ENCODE results near the gene NELFE. TPM values are rescaled to one million over a fixed set of nuclear protein-coding genes. Genes with fewer than 3 reads are reported as not detected.
"Not testable (repeated sequence)": the region's sequence is repeated elsewhere in the genome, so short reads cannot be mapped to it uniquely, and the experiment has no call there.

The NELFE gene
- total RNA-seq, 1 experiment from 2014 or later = 116 TPM

DNA sequence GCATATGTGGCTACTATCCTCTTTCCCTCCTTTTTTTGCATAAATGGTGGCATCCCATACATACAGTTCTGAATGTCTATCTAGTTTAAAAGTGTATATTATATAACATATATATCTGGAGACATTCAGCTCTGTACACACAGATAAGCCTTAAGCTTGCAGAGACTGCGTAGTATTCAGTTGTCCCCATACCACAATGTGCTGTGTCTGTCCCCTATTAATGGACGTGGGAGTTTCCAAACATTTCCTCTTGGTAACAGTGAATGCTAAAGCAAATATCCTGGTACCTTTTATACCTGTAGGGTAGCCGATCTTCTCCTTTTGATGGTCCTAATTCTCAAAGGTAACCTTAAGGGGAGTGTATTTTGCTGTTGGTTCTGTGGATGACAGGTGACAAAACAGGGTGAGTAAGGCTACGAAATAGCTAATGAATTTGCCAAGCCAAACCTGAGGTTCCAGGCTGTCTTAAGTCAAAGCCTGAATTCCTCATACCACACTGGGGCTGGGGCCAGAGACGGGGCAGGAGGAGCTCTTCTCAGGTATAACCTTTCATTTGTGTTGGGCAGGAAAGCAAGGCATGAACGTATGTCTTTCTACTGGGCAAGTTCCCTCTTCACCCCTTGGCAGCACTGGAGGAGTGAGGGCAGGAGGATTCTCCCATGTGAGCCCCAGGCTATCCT is 39.0 kb downstream of the NELFE start:
- no peak for DNase-seq (ENCODE audit: low read depth)

DNA sequence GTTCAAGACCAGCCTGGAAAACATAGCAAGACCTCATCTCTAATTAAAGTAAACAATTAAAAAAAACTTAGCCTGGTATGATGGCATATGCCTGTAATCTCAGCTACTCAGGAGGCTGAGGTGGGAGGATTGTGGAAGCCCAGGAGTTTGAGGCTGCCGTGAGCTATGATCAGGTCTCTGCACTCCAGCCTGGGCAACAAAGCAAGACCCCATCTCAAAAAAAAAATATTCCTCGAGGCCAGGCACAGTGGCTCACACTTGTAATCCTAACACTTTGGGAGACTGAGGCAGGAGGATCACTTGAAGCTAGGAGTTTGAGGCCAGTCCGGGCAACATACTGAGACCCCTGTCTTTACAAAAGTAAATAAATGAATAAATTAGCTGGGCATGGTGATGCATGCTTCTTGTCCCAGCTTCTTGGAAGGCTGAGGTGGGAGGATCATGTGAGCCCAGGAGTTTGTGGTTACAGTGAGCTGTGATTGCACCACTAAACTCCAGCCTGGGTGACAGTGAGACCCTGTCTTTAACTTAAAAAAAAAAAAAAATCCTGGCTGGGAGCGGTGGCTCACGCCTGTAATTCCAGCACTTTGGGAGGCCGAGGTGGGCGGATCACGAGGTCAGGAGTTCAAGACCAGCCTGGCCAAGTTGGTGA is 40.6 kb downstream of the NELFE start:
- peak; percentile 31 for DNase-seq (ENCODE audit: low read depth)

DNA sequence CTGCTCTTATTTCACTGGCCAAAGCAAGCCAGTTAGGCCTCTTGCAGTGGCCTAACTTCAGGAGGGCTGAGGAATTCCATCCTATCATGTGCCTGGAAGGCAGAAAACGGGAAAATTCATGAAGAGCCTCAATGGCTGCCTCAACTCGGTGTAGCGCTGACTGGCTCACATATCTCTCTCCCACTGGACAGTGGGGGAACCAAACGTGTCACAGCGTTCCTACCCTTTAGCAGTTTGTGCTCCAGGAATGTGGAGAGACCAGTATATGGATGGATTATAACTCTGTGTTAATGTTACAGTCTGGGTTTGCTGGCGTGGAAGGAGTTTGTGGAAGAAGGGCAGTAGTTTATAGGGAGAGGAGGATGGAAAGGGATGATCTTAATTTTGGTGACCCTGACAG is 43.0 kb downstream of the NELFE start:
- DNase-seq (ENCODE audit: low read depth) = no peak

DNA sequence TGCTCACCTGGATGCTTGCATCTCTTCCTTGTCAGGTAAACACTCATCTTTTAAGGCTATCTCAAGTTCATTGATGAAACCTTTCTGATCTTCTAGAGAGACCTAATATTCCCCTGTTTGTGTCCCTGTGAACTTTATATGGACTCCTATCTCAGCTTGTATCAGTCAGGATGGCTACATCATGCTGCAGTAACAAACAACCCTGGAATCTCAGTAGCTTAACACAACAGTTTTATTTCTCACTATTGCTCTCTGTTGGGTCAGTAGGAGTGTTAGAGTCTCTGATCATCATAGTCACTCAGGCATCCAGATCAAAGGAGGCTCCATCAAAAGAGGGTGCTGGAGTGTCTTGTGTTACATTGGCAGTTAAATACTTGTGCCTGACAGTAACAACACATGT is 43.4 kb downstream of the NELFE start:
- DNase-seq (ENCODE audit: low read depth) = no peak

DNA sequence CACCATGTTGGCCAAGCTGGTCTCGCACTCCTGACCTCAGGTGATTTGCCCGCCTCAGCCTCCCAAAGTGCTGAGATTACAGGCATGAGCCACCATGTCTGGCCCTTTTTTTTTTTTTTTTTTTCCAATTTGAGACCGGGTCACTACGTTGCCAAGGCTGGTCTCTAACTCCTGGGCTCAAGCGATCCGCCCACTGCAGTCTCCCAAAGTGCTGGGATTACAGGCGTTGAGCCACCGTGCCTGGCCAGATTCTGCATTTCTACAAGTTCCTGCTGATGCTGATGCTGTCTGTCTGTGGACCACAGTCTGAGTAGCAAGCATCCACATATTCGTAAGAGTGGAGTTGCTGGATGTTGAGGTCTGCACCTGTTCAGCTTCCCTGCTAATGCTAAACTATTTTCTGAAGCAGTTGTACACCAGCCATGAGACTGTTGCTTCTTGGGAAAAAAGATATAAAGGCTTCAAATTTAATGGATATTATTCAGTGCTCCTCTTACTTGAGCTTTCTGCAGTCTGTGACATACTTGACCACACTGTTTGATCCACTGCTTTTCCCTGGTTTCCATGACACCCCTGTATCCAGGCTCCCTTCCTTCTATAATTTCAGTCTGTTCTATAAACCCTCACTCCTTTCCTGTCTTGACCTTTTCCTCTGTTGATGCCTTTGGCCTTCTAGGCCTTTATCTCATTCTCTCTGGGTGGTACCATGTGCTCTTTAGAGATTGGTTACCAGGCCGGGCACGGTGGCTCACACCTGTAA is 46.8 kb downstream of the NELFE start:
- DNase-seq (ENCODE audit: low read depth) = no peak

DNA sequence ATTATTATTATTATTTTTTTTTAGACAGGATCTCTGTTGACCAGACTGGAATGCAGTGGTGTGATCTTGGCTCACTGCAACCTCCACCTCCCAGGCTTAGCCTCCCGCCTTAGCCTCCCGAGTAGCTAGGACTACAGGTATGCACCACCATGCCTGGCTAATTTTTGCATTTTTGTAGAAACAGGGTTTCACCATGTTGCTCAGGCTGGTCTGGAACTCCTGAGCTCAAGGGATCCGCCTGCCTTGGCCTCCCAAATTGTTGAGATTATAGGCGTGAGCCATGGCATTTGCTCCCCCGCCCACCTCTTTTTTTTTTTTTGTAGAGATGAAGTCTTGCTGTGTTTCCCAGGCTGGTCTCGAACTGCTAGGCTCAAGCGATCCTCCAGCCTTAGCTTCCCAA is 49.5 kb downstream of the NELFE start:
- not testable (repeated sequence) for DNase-seq (ENCODE audit: low read depth)

DNA sequence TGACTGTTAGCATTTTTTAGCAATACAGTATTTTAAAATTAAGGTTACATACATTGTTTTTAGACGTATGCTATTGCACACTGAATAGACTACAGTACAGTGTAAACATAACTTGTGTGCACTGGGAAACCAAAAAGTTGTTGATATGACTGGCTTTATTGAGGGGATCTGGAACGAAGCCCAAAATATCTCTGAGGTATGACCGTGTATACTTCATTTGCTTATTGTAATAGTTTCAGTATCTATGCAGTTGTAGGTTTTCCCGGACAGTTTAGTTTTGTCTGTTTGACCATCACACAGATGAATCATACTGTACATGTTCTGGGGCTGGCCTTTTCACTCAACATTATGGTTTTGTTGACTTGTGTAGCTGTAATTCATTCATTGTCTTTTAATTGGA is 50.0 kb downstream of the NELFE start:
- peak; percentile 41 for DNase-seq (ENCODE audit: low read depth)

DNA sequence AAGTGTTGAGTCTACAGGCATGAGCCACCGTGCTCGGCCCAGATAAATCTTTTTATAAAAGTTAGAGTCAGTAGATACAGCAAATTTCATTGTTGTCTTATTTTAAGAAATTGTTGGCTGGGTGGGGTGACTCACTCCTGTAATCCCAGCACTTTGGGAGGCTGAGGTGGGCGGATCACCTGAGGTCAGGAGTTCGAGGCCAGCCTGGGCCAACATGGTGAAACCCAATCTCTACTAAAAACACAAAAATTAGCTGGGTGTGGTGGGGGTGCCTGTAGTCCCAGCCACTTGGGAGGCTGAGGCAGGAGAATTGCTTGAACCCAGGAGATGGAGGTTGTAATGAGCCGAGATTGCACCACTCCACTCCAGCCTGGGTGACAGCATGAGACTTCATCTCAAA is 50.5 kb downstream of the NELFE start:
- DNase-seq (ENCODE audit: low read depth) = not testable (repeated sequence)

DNA sequence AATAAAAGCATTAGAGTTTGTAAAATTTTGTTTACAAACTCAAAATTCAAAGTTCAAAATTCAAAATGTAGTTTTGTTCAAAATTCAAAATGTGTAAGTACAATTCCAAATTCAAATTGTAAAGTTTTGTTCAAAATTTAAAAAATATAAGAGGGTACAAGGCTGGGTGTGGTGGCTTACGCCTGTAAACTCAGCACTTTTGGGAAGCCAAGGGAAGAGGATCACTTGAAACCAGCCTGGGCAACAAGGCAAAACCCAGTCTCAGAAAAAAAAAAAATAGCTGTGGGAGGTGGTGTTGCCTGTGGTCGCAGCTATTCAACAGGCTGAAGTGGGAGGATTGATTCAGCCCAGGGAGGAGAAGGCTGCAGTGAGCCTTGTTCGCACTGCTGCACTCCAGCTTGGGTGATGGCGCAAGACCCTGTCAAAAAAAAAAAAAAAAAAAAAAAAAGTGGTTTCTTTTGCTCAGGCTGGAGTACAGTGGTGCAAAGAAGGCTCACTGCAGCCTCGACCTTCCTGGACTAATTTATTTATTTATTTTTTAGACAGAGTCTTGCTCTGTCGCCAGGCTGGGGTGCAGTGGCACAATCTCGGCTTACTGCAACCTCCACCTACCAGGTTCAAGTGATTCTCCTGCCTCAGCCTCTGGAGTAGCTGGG is 51.5 kb downstream of the NELFE start:
- peak; percentile 84 for DNase-seq (ENCODE audit: low read depth)

DNA sequence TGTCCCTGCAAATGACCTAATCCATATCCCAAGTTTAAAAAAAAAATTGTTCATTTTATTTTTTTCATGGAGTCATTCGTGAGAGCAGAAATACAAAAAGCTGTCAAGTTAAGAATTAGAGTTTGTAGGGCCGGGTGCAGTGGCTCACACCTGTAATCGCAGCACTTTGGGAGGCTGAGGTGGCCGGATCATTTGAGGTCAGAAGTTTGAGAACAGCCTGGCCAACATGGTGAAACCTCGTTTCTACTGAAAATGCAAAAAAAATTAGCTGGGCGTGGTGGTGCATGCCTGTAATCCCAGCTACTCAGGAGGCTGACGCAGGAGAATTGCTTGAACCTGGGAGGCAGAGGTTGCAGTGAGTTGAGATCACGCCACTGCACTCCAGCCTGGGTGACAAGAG is 52.0 kb downstream of the NELFE start:
- not testable (repeated sequence) for DNase-seq (ENCODE audit: low read depth)

DNA sequence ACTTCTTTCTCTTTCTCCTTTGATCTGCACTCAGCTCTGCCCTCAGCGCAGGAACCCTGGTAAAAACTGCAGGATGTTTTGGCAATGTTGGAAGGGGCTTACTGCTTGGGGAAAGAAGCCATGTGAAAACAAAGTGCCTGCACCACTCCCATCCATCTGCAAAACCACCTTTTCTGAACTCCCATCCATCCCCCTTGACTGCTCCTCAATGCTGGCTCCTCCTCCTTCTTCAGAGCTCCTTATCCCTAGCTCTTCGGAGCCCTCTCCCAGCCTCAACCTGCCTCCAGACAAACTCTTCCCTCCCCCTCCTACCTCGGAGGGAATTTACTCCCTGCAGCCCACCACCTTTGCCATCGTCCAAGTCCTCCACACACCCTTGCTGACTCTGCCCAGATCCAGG is 52.6 kb downstream of the NELFE start:
- DNase-seq (ENCODE audit: low read depth) = no peak

DNA sequence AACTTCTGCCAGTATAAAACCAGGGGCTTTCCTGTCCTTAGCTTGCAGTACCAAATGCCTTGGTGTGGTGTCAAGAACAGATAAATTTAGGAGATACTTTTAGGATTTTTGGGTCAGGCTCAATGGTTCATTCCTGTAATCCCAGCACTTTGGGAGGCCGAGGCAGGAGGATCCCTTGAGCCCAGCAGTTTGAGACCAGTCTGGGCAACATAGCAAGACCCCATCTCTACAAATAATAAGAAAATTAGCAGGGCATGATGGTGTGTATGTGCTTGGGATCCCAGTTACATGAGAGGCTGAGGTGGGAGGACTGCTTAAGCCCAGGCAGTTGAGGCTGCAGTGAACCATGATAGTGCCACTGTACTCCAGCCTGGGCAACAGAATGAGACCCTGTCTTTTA is 53.7 kb downstream of the NELFE start:
- DNase-seq (ENCODE audit: low read depth) = no peak

DNA sequence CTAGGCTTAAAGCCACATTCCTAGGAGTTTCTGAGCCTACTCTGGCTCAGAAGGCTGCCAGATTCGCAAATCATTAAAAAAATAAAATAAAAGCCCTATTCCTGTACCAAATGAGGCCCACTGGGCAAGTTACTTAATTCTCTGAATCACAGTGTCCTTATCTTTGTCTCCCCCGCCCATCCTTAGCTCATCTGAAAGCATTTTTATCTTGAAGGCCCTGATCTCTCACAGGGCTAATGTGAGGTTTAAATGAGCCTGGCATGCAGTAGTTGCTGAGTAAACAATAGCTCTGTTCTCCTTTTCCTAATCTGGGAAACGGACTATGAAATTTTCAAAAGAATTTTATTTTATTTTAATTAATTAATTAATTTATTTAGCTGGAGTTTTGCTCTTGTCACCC is 54.8 kb downstream of the NELFE start:
- no peak for DNase-seq (ENCODE audit: low read depth)

Small RNAs within 50 kb of the gene (small RNA-seq; reads per million reads assigned to genes)
- not detected for gene AL645922.1

Other genes with a start within 250 kb of the NELFE start
- gene LY6G6D, start 243.6 kb downstream of the NELFE start, total RNA-seq (2014; rRNA removed; shearing (Covaris generic)) = not detected in 2 replicates
- gene LY6G6C, start 237.2 kb downstream of the NELFE start, total RNA-seq (2014; rRNA removed; shearing (Covaris generic)) = not detected in 2 replicates
- not detected in 2 replicates for gene MPIG6B, start 235.6 kb downstream of the NELFE start, total RNA-seq (2014; rRNA removed; shearing (Covaris generic))
- gene DDAH2, start 229.7 kb downstream of the NELFE start, total RNA-seq (2014; rRNA removed; shearing (Covaris generic)) = 36.0 and 36.2 TPM in 2 replicates
- gene CLIC1, start 222.4 kb downstream of the NELFE start, total RNA-seq (2014; rRNA removed; shearing (Covaris generic)) = 1,383 and 1,400 TPM in 2 replicates
- 9.5 and 10.2 TPM in 2 replicates for gene MSH5, start 219.0 kb downstream of the NELFE start, total RNA-seq (2014; rRNA removed; shearing (Covaris generic))
- 0.64 and 3.5 TPM in 2 replicates for gene SAPCD1, start 196.3 kb downstream of the NELFE start, total RNA-seq (2014; rRNA removed; shearing (Covaris generic))
- 0.77 and 0.79 TPM in 2 replicates for gene VWA7, start 181.6 kb downstream of the NELFE start, total RNA-seq (2014; rRNA removed; shearing (Covaris generic))
- 63.0 and 76.4 TPM in 2 replicates for gene VARS1, start 163.2 kb downstream of the NELFE start, total RNA-seq (2014; rRNA removed; shearing (Covaris generic))
- gene LSM2, start 152.0 kb downstream of the NELFE start, total RNA-seq (2014; rRNA removed; shearing (Covaris generic)) = 104 and 115 TPM in 2 replicates
- 0.73 and 1.3 TPM in 2 replicates for gene HSPA1L, start 143.7 kb downstream of the NELFE start, total RNA-seq (2014; rRNA removed; shearing (Covaris generic))
- 99.6 and 108 TPM in 2 replicates for gene HSPA1A, start 143.4 kb downstream of the NELFE start, total RNA-seq (2014; rRNA removed; shearing (Covaris generic))
- 134 and 135 TPM in 2 replicates for gene HSPA1B, start 131.2 kb downstream of the NELFE start, total RNA-seq (2014; rRNA removed; shearing (Covaris generic))
- gene NEU1, start 96.2 kb downstream of the NELFE start, total RNA-seq (2014; rRNA removed; shearing (Covaris generic)) = 46.3 and 49.5 TPM in 2 replicates
- gene SLC44A4, start 80.0 kb downstream of the NELFE start, total RNA-seq (2014; rRNA removed; shearing (Covaris generic)) = 0.45 TPM in 1 of 2 replicates, not detected in the other
- gene EHMT2, start 61.3 kb downstream of the NELFE start, total RNA-seq (2014; rRNA removed; shearing (Covaris generic)) = 56.7 and 57.5 TPM in 2 replicates
- 10.8 and 15.1 TPM in 2 replicates for gene ZBTB12, start 56.9 kb downstream of the NELFE start, total RNA-seq (2014; rRNA removed; shearing (Covaris generic))
- 0.13 TPM in 1 of 2 replicates, not detected in the other for gene C2, start 31.3 kb downstream of the NELFE start, total RNA-seq (2014; rRNA removed; shearing (Covaris generic))
- not detected in 2 replicates for gene CFB, start 12.9 kb downstream of the NELFE start, total RNA-seq (2014; rRNA removed; shearing (Covaris generic))
- 31.4 and 39.0 TPM in 2 replicates for gene SKIC2, start 204 bp upstream of the NELFE start, total RNA-seq (2014; rRNA removed; shearing (Covaris generic))
- 25.4 and 30.1 TPM in 2 replicates for gene DXO, start 13.2 kb upstream of the NELFE start, total RNA-seq (2014; rRNA removed; shearing (Covaris generic))
- 0.40 TPM in 1 of 2 replicates, not detected in the other for gene C4A, start 23.1 kb upstream of the NELFE start, total RNA-seq (2014; rRNA removed; shearing (Covaris generic))
- 0.27 and 1.2 TPM in 2 replicates for gene C4B, start 55.8 kb upstream of the NELFE start, total RNA-seq (2014; rRNA removed; shearing (Covaris generic))
- gene CYP21A2, start 79.4 kb upstream of the NELFE start, total RNA-seq (2014; rRNA removed; shearing (Covaris generic)) = not detected in 2 replicates
- gene TNXB, start 150.4 kb upstream of the NELFE start, total RNA-seq (2014; rRNA removed; shearing (Covaris generic)) = 0.10 and 0.37 TPM in 2 replicates
- gene ATF6B, start 169.3 kb upstream of the NELFE start, total RNA-seq (2014; rRNA removed; shearing (Covaris generic)) = 19.5 and 22.6 TPM in 2 replicates
- 10.4 and 10.5 TPM in 2 replicates for gene FKBPL, start 171.3 kb upstream of the NELFE start, total RNA-seq (2014; rRNA removed; shearing (Covaris generic))
- 0.37 TPM in 1 of 2 replicates, not detected in the other for gene PRRT1, start 193.0 kb upstream of the NELFE start, total RNA-seq (2014; rRNA removed; shearing (Covaris generic))
- 20.4 and 90.2 TPM in 2 replicates for gene PPT2, start 195.2 kb upstream of the NELFE start, total RNA-seq (2014; rRNA removed; shearing (Covaris generic))
- gene EGFL8, start 205.6 kb upstream of the NELFE start, total RNA-seq (2014; rRNA removed; shearing (Covaris generic)) = 1.4 and 2.2 TPM in 2 replicates
- 55.3 and 89.2 TPM in 2 replicates for gene AGPAT1, start 217.1 kb upstream of the NELFE start, total RNA-seq (2014; rRNA removed; shearing (Covaris generic))
- 44.9 and 56.0 TPM in 2 replicates for gene RNF5, start 219.4 kb upstream of the NELFE start, total RNA-seq (2014; rRNA removed; shearing (Covaris generic))
- gene AGER, start 225.3 kb upstream of the NELFE start, total RNA-seq (2014; rRNA removed; shearing (Covaris generic)) = 1.3 TPM in 1 of 2 replicates, not detected in the other
- gene PBX2, start 231.2 kb upstream of the NELFE start, total RNA-seq (2014; rRNA removed; shearing (Covaris generic)) = 28.9 and 31.4 TPM in 2 replicates
- 59.9 and 80.6 TPM in 2 replicates for gene GPSM3, start 233.7 kb upstream of the NELFE start, total RNA-seq (2014; rRNA removed; shearing (Covaris generic))

Data from HT1080 (cell line).